WTC11 (cell line): Measurements from ENCODE around the gene SLC19A1. TPM values are rescaled to one million over a fixed set of nuclear protein-coding genes. Genes with fewer than 3 reads are reported as not detected.

Experiments
- ATAC-seq: fragments of 200-7000 bp; cut with Tn5 transposase; 2 replicates; pipeline ENCODE4 v1.10.0; 2021; ENCODE audit warnings: mild to moderate bottlenecking, moderate library complexity
- CTCF ChIA-PET: fragments of 300-600 bp; sonication (Branson Sonifier 250); formaldehyde crosslinking; loops from one replicate; lab custom pipeline; 2021; ENCODE audit warnings: antibody characterized with exemption; lab: Charles Lee
- POLR2A ChIA-PET: fragments of 350-600 bp; sonication (Branson Sonifier 250); formaldehyde crosslinking; loops from one replicate; lab custom pipeline; 2021; ENCODE audit warnings: antibody characterized with exemption; lab: Charles Lee
- DNase-seq: peaks from one replicate; pipeline ENCODE4 v3.0.0; 2021; ENCODE audit warnings: low spot score
- H3K27ac Mint-ChIP-seq: 2 replicates; pipeline ENCODE4 v1.8.0; 2021; ENCODE audit warnings: mixed read lengths
- H3K27me3 Mint-ChIP-seq: 2 replicates; pipeline ENCODE4 v1.8.0; 2021; ENCODE audit warnings: low read depth, mild to moderate bottlenecking, moderate library complexity, mixed read lengths
- H3K36me3 Mint-ChIP-seq: 2 replicates; pipeline ENCODE4 v1.8.0; 2021; ENCODE audit warnings: mixed read lengths
- H3K4me1 Mint-ChIP-seq: 2 replicates; pipeline ENCODE4 v1.8.0; 2022; ENCODE audit warnings: mixed read lengths
- H3K4me3 Mint-ChIP-seq: 2 replicates; pipeline ENCODE4 v1.8.0; 2021; ENCODE audit warnings: mild to moderate bottlenecking, moderate library complexity, mixed read lengths
- H3K9me3 Mint-ChIP-seq: 2 replicates; pipeline ENCODE4 v1.8.0; 2021; ENCODE audit warnings: mixed read lengths
- ATF2 ChIP-seq: sonication (generic); formaldehyde crosslinking; IDR thresholded peaks from 2 replicates; pipeline ENCODE4 v1.8.1; 2022; ENCODE audit warnings: low read depth, missing genetic modification reagents, borderline replicate concordance
- ATF3 ChIP-seq: sonication (generic); formaldehyde crosslinking; conservative IDR thresholded peaks from 2 replicates; pipeline ENCODE4 v1.8.1; 2022; ENCODE audit warnings: mild to moderate bottlenecking, missing genetic modification reagents
- CREB1 ChIP-seq: sonication (generic); formaldehyde crosslinking; IDR thresholded peaks from 2 replicates; pipeline ENCODE4 v1.8.0; 2023; ENCODE audit warnings: mild to moderate bottlenecking, missing genetic modification reagents
- E2F5 ChIP-seq: sonication (generic); formaldehyde crosslinking; IDR thresholded peaks from 2 replicates; pipeline ENCODE4 v1.8.1; 2022; ENCODE audit warnings: mild to moderate bottlenecking, moderate library complexity, missing genetic modification reagents
- ETV6 ChIP-seq: sonication (generic); formaldehyde crosslinking; IDR thresholded peaks from 2 replicates; pipeline ENCODE4 v1.8.1; 2022; ENCODE audit warnings: mild to moderate bottlenecking, missing genetic modification reagents
- GRHL2 ChIP-seq: fragments of 250-450 bp; sonication (Bioruptor Pico); IDR thresholded peaks from 2 replicates; pipeline ENCODE4 v1.8.0; 2022; ENCODE audit warnings: mild to moderate bottlenecking, moderate library complexity; ENCODE audit not compliant: insufficient replicate concordance, severe bottlenecking
- IRF1 ChIP-seq: sonication (generic); formaldehyde crosslinking; IDR thresholded peaks from 2 replicates; pipeline ENCODE4 v1.8.0; 2023; ENCODE audit warnings: missing genetic modification reagents
- IRF2 ChIP-seq: sonication (generic); formaldehyde crosslinking; IDR thresholded peaks from 2 replicates; pipeline ENCODE4 v1.8.0; 2022; ENCODE audit warnings: low read depth, missing genetic modification reagents, borderline replicate concordance
- JUN ChIP-seq: sonication (generic); formaldehyde crosslinking; IDR thresholded peaks from 2 replicates; pipeline ENCODE4 v1.8.0; 2023; ENCODE audit warnings: mild to moderate bottlenecking, missing genetic modification reagents
- MAX ChIP-seq: sonication (generic); formaldehyde crosslinking; IDR thresholded peaks from 2 replicates; pipeline ENCODE4 v1.8.0; 2022; ENCODE audit warnings: mild to moderate bottlenecking, missing genetic modification reagents
- MXD4 ChIP-seq: fragments of 250-450 bp; sonication (Bioruptor Pico); IDR thresholded peaks from 2 replicates; pipeline ENCODE4 v1.8.0; 2021; ENCODE audit warnings: mild to moderate bottlenecking, moderate library complexity, borderline replicate concordance
- NFE2L1 ChIP-seq: sonication (generic); formaldehyde crosslinking; IDR thresholded peaks from 2 replicates; pipeline ENCODE4 v1.8.1; 2023; ENCODE audit warnings: missing genetic modification reagents
- NFYB ChIP-seq: sonication (generic); formaldehyde crosslinking; conservative IDR thresholded peaks from 2 replicates; pipeline ENCODE4 v1.8.0; 2022; ENCODE audit warnings: low read depth, missing genetic modification reagents
- PREB ChIP-seq: sonication (generic); formaldehyde crosslinking; IDR thresholded peaks from 2 replicates; pipeline ENCODE4 v1.8.1; 2022; ENCODE audit warnings: mild to moderate bottlenecking, missing genetic modification reagents, moderate library complexity, borderline replicate concordance
- PRRX2 ChIP-seq: fragments of 250-450 bp; sonication (Bioruptor Pico); IDR thresholded peaks from 2 replicates; pipeline ENCODE4 v1.8.0; 2021; ENCODE audit warnings: mild to moderate bottlenecking
- RELA ChIP-seq: sonication (generic); formaldehyde crosslinking; IDR thresholded peaks from 2 replicates; pipeline ENCODE4 v1.8.1; 2022; ENCODE audit warnings: missing genetic modification reagents, mild to moderate bottlenecking, borderline replicate concordance
- SMAD4 ChIP-seq: sonication (generic); formaldehyde crosslinking; IDR thresholded peaks from 2 replicates; pipeline ENCODE4 v1.8.0; 2022; ENCODE audit warnings: mild to moderate bottlenecking, missing genetic modification reagents
- SOX15 ChIP-seq: fragments of 250-450 bp; sonication (Bioruptor Pico); IDR thresholded peaks from 2 replicates; pipeline ENCODE4 v1.9.0; 2021; ENCODE audit warnings: mild to moderate bottlenecking
- TEAD1 ChIP-seq: sonication (generic); formaldehyde crosslinking; IDR thresholded peaks from 2 replicates; pipeline ENCODE4 v1.8.0; 2022; ENCODE audit warnings: mild to moderate bottlenecking, missing genetic modification reagents
- TEAD4 ChIP-seq: sonication (generic); formaldehyde crosslinking; IDR thresholded peaks from 2 replicates; pipeline ENCODE4 v1.8.0; 2022; ENCODE audit warnings: mild to moderate bottlenecking, missing genetic modification reagents
- ZNF138 ChIP-seq: sonication (generic); formaldehyde crosslinking; conservative IDR thresholded peaks from 2 replicates; pipeline ENCODE4 v1.8.1; 2022; ENCODE audit warnings: mild to moderate bottlenecking, moderate library complexity, missing genetic modification reagents
- ZNF232 ChIP-seq: sonication (generic); formaldehyde crosslinking; IDR thresholded peaks from 2 replicates; pipeline ENCODE4 v1.8.0; 2022; ENCODE audit warnings: mild to moderate bottlenecking, missing genetic modification reagents
- ZNF263 ChIP-seq: sonication (generic); formaldehyde crosslinking; IDR thresholded peaks from 2 replicates; pipeline ENCODE4 v1.8.1; 2022; ENCODE audit warnings: low read depth, mild to moderate bottlenecking, moderate library complexity, missing genetic modification reagents
- ZNF423 ChIP-seq: fragments of 250-450 bp; sonication (Bioruptor Pico); IDR thresholded peaks from 2 replicates; pipeline ENCODE4 v2.1.2; 2022; ENCODE audit warnings: mild to moderate bottlenecking, moderate library complexity
- total RNA-seq: library from RNA; stranded (reverse); gene quantifications from 3 replicates; pipeline ENCODE4 v1.2.3, GENCODE V29; 2021

The SLC19A1 gene
- total RNA-seq, 1 experiment from 2014 or later: 29.8 TPM

GRCh38 chr21:45510466-45510955, 31.7 kb downstream of the SLC19A1 start:
- CTCF ChIA-PET: no interaction called here
- POLR2A ChIA-PET: no interaction called here

GRCh38 chr21:45509566-45510465, 32.4 kb downstream of the SLC19A1 start:
- CTCF ChIA-PET: interaction anchor here (1.4 kb wide), 1 partner anchor 201 kb away, joined by 4 read pairs; no protein-coding TSS in a partner anchor
- POLR2A ChIA-PET: no interaction called here
- Mint-ChIP-seq H3K4me3 (no peak overlapping the region), H3K36me3 (peaks cover 8% of the 10 kb centered on the region), H3K27me3 (no peaks in the 10 kb centered on the region; the same call in 1 of the 2 replicates), H3K4me1 (no peaks in the 10 kb centered on the region), H3K27ac (no peak overlapping the region), H3K9me3 (no peaks in the 10 kb centered on the region)
- TF ChIP-seq NFYB (CRISPR knock-in tag): no peak
- no peak for TF ChIP-seq ZNF138 (CRISPR knock-in tag)
- 0 out of 2 replicates have a peak, but pooled peaks have one; percentile 27 for TF ChIP-seq RELA (CRISPR knock-in tag)
- TF ChIP-seq SOX15 (CRISPR knock-in tag): no peak
- no peak for TF ChIP-seq ZNF232 (CRISPR knock-in tag)
- TF ChIP-seq ATF2 (CRISPR knock-in tag): no peak
- ATAC-seq: peak; percentile 7; the same call in 1 of the 2 replicates
- DNase-seq: no peak

More at GRCh38 chr21:45510466-45510955, 31.7 kb downstream of the SLC19A1 start:
- peaks cover 8% of the 10 kb centered on the region for H3K36me3 Mint-ChIP-seq
- H3K4me3 Mint-ChIP-seq: no peak overlapping the region
- DNase-seq: no peak
- H3K4me1 Mint-ChIP-seq: no peaks in the 10 kb centered on the region
- H3K27ac Mint-ChIP-seq: no peak overlapping the region
- ATAC-seq: no peak
- no peaks in the 10 kb centered on the region; the same call in 1 of the 2 replicates for H3K27me3 Mint-ChIP-seq
- TF ChIP-seq SMAD4 (CRISPR knock-in tag) (no peak), TEAD4 (CRISPR knock-in tag) (no peak), ZNF263 (no peak), ETV6 (CRISPR knock-in tag) (no peak), GRHL2 (CRISPR knock-in tag) (no peak), IRF1 (CRISPR knock-in tag) (no peak), NFE2L1 (CRISPR knock-in tag) (no peak), JUN (CRISPR knock-in tag) (no peak), IRF2 (CRISPR knock-in tag) (no peak), MAX (CRISPR knock-in tag) (no peak), SOX15 (CRISPR knock-in tag) (no peak), MXD4 (CRISPR knock-in tag) (no peak)
- H3K9me3 Mint-ChIP-seq: no peaks in the 10 kb centered on the region

- Mint-ChIP-seq H3K9me3 (no peaks in the 10 kb centered on the region), H3K4me1 (no peaks in the 10 kb centered on the region), H3K27ac (peak overlapping the region; percentile 54), H3K36me3 (peaks cover 8% of the 10 kb centered on the region), H3K27me3 (no peaks in the 10 kb centered on the region; the same call in 1 of the 2 replicates), H3K4me3 (no peak overlapping the region)
- ATAC-seq (no peak), DNase-seq (no peak)
- ChIA-PET CTCF (interaction anchor here (1.4 kb wide), 1 partner anchor 200 kb away, joined by 4 read pairs; no protein-coding TSS in a partner anchor), POLR2A (no interaction called here)
- TF ChIP-seq NFE2L1 (CRISPR knock-in tag) (no peak), ATF3 (CRISPR knock-in tag) (no peak), ZNF423 (CRISPR knock-in tag) (no peak), PRRX2 (no peak), JUN (CRISPR knock-in tag) (no peak), SMAD4 (CRISPR knock-in tag) (no peak), MAX (CRISPR knock-in tag) (no peak), TEAD1 (CRISPR knock-in tag) (no peak), E2F5 (CRISPR knock-in tag) (no peak), CREB1 (CRISPR knock-in tag) (no peak), PREB (CRISPR knock-in tag) (no peak)
These were observed 33.4 kb downstream of the SLC19A1 start for GRCh38 chr21:45508607-45509565.
